ENCODE results near the gene SPATA9. TPM values are rescaled to one million over a fixed set of nuclear protein-coding genes. Genes with fewer than 3 reads are reported as not detected.
A peak's percentile ranks its signal among the peaks of the same experiment; 100 is the strongest.

SPATA9 gene
- total and polyA plus RNA-seq, 9 of the 15 experiments (the other 6 are each of a cell fraction or from before 2014, with no cell fraction given) = 0.16 to 5.5 (median 0.39) TPM; not detected in 3

DNA sequence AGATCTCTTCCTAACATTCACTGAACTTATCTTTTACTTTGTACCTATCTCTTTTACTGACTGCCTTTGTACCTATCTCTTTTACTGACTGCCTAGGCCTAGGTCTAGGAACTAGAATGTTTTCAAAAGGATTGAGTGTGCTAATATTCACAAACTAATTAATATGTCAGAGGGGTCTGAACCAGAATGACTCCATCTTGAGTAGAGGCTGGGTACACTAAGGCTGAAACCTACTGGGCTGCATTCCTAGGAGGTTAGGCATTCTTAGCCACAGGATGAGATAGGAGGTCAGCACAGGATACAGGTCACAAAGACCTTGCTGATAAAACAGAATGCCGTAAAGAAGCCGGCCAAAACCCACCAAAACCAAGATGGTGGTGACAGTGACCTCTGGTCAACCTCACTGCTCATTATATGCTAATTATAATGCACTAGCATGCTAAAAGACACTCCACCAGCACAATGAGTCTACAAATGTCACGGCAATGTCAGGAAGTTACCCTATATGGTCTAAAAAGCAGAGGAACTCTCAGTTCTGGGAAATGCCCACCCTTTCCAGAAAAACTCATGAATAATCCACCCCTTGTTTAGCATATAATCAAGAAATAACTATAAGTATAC lies 45.8 kb upstream of the SPATA9 start (continued):
- TF ChIP-seq, protein P1, sequence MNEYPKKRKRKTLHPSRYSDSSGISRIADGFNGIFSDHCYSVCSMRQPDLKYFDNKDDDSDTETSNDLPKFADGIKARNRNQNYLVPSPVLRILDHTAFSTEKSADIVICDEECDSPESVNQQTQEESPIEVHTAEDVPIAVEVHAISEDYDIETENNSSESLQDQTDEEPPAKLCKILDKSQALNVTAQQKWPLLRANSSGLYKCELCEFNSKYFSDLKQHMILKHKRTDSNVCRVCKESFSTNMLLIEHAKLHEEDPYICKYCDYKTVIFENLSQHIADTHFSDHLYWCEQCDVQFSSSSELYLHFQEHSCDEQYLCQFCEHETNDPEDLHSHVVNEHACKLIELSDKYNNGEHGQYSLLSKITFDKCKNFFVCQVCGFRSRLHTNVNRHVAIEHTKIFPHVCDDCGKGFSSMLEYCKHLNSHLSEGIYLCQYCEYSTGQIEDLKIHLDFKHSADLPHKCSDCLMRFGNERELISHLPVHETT (CRISPR knock-in tag; conservative IDR thresholded peaks at IDR 0.05 in 1 of 2, IDR thresholded peaks at IDR 0.05 in 1 of 2) = peak in 1 of 2 experiments; percentile 100; a peak in 2 of 4 replicates
- TF ChIP-seq ZNF77 (CRISPR knock-in tag; IDR thresholded peaks at IDR 0.05) = peak; percentile 95
- peak; percentile 93 for TF ChIP-seq NFRKB (IDR thresholded peaks at IDR 0.05; ENCODE audit: low read depth)
- TF ChIP-seq SMC3 (conservative IDR thresholded peaks at IDR 0.05; ENCODE audit: insufficient read depth, low read depth, low read length) = no peak
- TF ChIP-seq, protein P2, sequence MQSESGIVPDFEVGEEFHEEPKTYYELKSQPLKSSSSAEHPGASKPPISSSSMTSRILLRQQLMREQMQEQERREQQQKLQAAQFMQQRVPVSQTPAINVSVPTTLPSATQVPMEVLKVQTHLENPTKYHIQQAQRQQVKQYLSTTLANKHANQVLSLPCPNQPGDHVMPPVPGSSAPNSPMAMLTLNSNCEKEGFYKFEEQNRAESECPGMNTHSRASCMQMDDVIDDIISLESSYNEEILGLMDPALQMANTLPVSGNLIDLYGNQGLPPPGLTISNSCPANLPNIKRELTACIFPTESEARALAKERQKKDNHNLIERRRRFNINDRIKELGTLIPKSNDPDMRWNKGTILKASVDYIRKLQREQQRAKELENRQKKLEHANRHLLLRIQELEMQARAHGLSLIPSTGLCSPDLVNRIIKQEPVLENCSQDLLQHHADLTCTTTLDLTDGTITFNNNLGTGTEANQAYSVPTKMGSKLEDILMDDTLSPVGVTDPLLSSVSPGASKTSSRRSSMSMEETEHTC (IDR thresholded peaks at IDR 0.05) = no peak
- TF ChIP-seq ZBED1 (IDR thresholded peaks at IDR 0.05) = no peak
- TF ChIP-seq RBBP5 (IDR thresholded peaks at IDR 0.05; ENCODE audit: borderline replicate concordance, insufficient read depth, low read length, poor library complexity, severe bottlenecking) = no peak
- no peak for TF ChIP-seq SIRT6 (IDR thresholded peaks at IDR 0.05; ENCODE audit: low read depth, low read length)
- TF ChIP-seq, protein P3, sequence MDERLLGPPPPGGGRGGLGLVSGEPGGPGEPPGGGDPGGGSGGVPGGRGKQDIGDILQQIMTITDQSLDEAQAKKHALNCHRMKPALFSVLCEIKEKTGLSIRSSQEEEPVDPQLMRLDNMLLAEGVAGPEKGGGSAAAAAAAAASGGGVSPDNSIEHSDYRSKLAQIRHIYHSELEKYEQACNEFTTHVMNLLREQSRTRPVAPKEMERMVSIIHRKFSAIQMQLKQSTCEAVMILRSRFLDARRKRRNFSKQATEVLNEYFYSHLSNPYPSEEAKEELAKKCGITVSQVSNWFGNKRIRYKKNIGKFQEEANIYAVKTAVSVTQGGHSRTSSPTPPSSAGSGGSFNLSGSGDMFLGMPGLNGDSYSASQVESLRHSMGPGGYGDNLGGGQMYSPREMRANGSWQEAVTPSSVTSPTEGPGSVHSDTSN (CRISPR knock-in tag; IDR thresholded peaks at IDR 0.05; ENCODE audit: low read depth) = no peak
- TF ChIP-seq, protein P3 (tag; conservative IDR thresholded peaks at IDR 0.05; ENCODE audit: low read depth) = peak; percentile 93
- TF ChIP-seq CTCF (IDR thresholded peaks at IDR 0.05 in 2 of 3, conservative IDR thresholded peaks at IDR 0.05 in 1 of 3; ENCODE audit: insufficient read depth in 2 of 3, low read depth in 1 of 3, low read length in 3 of 3) = no peak
- no peak for TF ChIP-seq ZNF384 (IDR thresholded peaks at IDR 0.05; ENCODE audit: low read depth, low read length)
- no peak for TF ChIP-seq ARID2 (IDR thresholded peaks at IDR 0.05)
- no peak for TF ChIP-seq L3MBTL2 (IDR thresholded peaks at IDR 0.05)
- peak; percentile 96 for TF ChIP-seq STAT5B (CRISPR knock-in tag; IDR thresholded peaks at IDR 0.05)
- TF ChIP-seq TRIM25 (IDR thresholded peaks at IDR 0.05; ENCODE audit: borderline replicate concordance) = no peak
- peak; percentile 100 for TF ChIP-seq BACH1 (tag; IDR thresholded peaks at IDR 0.05)
